NB4 (cell line): ENCODE data around the gene VAPB.

Source experiments
- CTCF ChIP-seq: IDR thresholded peaks from one replicate; pipeline ENCODE4 v1.5.1; 2012; ENCODE audit warnings: low read depth, low read length
- MAX ChIP-seq: IDR thresholded peaks from 2 replicates; pipeline ENCODE4 v1.6.1; 2011; ENCODE audit warnings: low read depth, low read length
- POLR2A ChIP-seq: IDR thresholded peaks from 2 replicates; pipeline ENCODE4 v1.6.1; 2011; ENCODE audit warnings: mild to moderate bottlenecking; ENCODE audit not compliant: insufficient read length; ENCODE audit errors: extremely low read depth

- TF ChIP-seq CTCF (no peak), POLR2A (no peak), MAX (no peak)
Measured at GRCh38 chr20:58352468-58352867, 36.6 kb upstream of the VAPB start.
